NCI-H2227 treated with DMSO at 0.1 percent for 48 hours (cell line): ENCODE measurements around the gene NID1.
"Not testable (repeated sequence)": the region's sequence is repeated elsewhere in the genome, so short reads cannot be mapped to it uniquely, and the experiment has no call there.

ENCODE experiments used
- DNase-seq: peaks from one replicate; lab custom pipeline; 2025; lab: John Stamatoyannopoulos, UW

NID1 gene

DNA sequence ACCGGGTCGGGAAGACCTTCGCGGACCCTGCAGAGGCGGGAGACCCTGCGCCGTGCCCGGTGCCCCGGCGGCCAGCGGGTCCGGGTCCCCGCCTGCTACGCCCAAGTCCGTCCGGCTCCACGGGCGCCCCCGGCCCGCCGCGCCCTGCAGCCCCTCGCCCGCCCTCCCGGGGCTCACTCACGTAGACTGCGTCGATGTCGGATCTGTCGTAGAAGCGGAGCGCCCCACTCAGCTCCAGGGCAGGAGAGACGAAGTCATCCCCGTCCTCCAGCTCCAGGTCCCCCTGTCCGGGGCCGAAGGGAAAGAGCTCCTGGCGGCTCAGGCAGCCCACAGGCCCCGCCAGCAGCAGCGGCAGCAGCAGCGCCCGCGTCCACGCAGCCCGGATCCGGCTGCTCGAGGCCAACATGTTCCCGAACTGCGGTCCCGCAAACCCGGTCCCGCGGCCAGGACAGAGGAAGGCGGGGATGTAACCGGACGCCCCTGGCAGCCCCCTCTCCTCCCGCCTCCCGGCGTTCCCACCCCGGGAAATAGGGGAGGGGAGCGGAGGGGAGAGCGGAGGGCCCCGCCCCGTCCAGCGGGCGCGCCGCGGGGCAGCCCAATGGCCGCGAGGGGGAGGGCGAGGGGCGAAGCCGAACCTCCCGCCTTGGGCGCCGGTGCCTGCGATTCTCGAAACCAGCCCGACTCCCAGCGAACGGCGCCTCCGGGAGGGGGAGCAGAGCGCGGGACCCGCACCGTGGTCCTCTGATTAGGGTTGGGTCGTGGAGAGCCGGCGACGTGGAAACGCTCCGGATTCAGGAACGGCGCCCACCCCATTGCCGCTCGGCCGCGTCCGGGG, at the start of gene NID1:
NID1 (minus strand) TSS at position 417 of the 835 bp plus-strand sequence; CDS start at position 406, 11 bp downstream.
- peak; percentile 36 for DNase-seq

DNA sequence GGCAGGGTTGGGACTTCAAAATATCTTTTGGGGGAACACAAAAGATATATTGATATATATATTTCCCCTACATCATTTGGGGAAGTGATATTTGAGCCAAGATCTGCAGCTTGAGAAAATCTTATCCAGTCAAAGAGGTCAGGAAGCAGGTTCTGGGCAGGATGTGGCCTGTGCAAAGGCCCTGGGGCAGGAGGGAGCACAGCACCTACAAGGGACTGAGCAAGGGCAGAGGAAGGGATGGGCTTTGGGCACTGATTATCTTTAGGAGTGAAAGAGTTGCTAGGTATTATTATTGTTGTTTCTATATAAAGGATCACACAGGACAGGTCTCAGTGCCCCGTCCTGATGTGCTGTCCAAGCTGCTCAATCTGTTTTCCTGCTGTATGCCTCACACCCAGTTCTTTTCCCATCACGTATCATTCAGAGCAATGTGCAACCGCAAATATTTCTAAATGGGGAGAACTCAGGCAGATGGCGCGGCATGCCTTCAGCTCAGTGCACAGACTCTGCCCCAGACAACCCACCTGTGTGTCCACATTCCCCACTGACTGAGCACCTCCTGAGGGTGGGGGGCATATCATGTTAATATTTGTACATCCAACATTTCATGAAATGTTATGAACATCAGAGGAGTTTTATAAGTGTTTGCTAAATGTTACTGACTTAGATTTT, 49.3 kb upstream of the NID1 start:
- no peak for DNase-seq

DNA sequence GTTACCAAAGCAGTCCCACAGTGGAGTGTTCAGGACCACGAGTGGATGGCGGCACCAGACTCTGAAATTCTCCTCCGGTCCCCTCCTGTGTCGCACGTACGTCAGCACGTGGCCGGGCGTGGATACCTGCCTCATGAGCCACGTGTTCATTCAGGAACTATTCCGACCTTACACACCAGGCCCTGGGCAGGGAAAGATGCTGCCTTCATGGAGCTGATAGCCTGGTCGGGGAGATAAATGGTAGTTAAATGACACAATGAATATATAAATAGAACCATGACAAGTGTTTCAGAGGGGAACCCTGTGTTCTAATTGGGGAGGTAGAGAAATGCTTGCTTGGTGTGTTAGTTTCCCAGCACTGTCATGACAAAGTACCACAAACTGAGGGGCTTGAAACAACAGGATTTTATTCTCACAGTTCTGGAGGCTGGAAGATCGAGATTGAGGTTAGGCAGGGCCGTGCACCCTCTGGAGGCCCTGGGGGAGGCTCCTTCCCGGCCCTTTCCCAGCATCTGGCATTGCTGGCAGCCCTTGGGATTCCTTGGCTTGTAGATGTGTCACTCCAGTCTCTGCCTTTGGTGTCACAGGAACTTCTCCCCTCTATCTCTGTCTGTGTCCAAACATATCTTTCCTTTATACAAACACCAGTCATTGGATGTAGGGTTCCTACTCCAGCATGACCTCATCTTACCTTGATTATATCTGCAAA, 48.6 kb upstream of the NID1 start:
- DNase-seq = no peak

- no peak for DNase-seq
Observed at GRCh38 chr1:236112332-236112627, 47.4 kb upstream of the NID1 start.

DNA sequence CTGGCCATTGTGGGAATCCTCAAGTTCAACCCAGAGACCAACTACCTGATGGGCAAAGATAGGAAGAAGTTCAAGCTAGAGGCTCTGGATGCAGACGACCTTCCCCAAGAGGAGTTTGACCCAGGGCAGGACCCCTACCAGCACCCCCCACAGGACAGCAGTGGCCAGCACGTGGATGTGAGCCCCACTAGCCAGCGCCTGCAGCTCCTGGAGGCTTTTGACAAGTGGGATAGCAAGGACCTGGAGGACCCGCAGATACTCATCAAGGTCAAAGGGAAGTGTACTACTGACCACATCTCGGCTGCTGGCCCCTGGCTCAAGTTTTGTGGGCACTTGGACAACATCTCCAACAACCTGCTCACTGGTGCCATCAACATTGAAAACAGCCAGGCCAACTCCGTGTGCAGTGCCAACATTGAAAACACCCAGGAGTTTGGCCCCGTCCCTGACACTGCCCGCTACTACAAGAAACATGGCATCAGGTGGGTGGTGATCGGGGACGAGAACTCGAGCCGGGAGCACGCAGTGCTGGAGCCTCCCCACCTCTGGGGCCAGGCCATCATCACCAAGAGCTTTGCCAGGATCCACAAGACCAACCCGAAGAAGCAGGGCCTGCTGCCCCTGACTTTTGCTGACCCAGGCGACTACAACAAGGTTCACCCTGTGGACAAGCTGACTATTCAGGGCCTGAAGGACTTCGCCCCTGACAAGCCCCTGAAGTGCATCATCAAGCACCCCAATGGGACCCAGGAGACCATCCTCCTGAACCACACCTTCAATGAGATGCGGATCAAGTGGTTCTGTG, 46.8 kb upstream of the NID1 start:
- DNase-seq = no peak

DNA sequence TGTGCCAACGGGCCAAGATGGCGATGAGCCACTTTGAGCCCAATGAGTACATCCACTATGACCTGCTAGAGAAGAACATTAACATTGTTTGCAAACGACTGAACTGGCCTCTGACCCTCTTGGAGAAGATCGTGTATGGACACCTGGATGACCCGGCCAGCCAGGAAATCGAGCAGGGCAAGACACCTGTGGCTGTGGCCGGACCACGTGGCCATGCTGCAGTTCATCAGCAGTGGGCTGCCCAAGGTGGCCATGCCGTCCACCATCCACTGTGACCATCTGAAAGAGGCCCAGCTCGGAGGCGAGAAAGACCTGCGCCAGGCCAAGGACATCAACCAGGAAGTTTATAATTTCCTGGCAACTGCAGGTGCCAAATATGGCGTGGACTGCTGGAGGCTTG, 45.2 kb upstream of the NID1 start:
- DNase-seq = no peak

DNA sequence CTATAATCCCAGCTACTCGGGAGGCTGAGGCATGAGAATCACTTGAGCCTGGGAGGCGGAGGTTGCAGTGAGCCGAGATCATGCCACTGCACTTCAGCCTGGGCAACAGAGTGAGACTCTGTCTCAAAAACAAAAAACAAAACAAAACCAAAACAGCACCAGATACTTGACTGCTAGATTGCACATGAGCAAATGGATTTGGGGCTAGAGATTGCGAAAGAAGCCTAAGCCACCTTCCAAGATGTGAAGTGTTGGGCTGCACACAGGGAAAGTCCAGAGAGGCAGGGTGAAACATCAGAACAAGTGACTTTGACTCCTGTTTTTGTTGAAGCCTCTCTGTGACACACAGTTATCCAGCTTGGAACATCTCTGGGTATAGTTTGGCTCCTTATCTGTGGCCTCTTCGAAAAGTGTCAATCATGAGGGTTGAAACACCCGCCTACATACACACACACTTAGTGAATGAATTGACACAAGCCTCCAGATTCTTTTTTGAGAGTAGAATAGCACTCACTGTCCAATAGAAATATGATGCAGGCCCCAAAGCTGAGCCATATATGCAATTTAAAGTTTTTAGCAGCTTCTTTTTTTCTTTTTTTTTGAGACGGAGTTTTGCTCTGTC, 43.2 kb upstream of the NID1 start:
- no peak for DNase-seq

DNA sequence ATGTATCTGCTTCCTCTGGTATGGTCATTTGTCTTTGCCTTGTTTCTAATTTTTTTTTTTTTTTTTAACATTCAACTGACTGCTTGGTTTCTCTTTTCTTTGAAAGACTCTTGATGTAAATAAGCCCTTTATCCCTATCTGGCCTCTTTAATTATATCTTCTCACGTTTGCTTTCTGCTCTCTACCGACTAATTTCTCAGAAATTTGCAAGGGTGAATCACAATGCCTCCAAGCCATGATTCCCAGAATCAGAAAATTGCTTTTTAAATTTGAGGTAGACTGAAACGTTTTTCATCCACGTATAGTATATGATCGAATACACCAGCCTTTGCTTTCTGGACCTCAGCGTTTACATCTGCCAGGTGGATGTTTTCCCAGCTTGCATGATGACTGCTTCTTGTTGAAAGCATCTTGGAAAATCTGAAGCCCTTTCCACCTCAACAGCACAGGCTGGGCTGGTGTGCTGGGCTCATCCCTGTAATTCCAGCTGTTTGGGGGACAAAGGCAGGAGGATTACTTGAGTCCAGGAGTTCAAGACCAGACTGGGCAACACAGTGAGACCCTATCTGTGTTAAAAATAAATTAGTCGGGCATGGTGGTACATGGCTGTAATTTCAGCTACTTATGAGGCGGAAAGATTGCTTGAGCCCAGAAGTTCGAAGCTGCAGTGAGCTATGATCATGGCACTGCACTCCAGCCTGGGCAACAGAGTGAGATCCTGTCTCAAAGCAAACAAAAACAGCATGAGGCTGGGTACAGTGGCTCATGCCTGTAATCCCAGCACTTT, 42.4 kb upstream of the NID1 start:
- DNase-seq = no peak

GRCh38 chr1:236103646-236104218, 38.8 kb upstream of the NID1 start:
- peak; percentile 76 for DNase-seq

DNA sequence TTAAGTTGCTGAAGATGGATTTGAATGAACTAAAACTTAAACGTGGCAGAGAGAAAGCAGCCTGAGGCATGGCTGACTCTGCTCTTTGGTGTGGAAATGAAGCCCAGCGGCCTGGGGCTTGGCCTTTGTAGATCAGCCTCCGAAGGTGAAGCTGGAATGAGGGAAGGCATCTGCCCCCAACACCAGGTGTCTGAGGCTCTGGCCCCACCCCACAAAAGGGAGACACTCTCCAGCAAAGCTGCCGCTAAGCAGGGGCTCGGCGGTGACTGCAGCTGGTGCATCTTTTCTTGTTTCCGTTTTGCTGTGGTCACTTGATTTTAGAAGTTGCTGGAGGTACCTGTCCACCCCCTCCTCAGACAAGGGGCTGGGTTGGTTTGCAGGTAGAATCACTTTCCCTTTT, 38.2 kb upstream of the NID1 start:
- DNase-seq = no peak

GRCh38 chr1:236102611-236103010, 37.7 kb upstream of the NID1 start:
- DNase-seq = no peak

- DNase-seq = no peak
Observed at GRCh38 chr1:236101233-236102200, 36.6 kb upstream of the NID1 start.

DNA sequence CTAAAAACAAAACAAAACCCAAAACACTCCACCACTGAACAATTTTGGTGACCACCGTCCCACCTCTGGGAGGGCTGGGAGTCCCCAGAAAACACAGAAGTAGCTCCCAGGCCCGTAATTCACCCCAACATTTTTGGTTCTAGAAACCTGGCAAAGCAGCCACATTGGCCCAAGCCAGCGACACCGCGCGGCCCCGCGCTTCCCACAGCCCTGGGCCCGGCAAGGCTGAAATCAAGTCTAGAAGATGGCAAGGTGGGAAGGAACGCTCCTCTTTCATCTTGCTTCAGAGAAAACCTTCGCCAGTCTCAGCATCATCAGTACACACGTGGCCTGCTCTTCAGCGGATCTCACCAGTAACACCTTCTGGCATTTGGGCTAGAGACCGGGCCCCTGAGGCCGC, 35.9 kb upstream of the NID1 start:
- DNase-seq = no peak

DNA sequence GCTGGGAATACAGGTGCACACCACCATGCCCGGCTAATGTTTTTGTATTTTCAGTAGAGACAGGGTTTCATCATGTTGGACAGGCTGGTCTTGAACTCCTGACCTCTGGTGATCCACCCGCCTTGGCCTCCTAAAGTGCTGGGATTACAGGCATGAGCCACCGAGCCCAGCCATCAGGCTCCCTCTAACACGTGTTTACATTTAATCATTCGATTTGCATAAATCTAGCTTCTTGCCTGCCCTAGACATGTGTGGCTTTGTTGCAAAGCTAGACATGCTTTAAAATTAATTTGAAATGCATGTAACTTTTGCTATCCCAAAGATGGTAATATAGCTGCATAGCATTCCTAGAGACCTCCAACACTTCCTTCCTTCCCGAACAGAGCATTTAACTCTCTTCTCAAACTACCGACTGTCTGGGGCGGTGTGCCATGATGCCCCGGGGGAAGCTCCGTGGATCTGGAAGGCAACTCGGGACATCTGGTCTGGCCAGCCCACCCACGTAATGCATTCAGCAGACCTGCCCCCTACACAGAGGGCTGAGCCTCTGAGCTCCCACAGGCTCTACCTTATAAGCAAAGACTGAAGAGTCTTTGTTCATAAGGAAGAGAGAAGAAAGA, 34.6 kb upstream of the NID1 start:
- no peak for DNase-seq

- DNase-seq = no peak
Observed at GRCh38 chr1:236098267-236098666, 33.4 kb upstream of the NID1 start.

- DNase-seq = not testable (repeated sequence)
Observed at GRCh38 chr1:236096660-236097482, 32.0 kb upstream of the NID1 start.

DNA sequence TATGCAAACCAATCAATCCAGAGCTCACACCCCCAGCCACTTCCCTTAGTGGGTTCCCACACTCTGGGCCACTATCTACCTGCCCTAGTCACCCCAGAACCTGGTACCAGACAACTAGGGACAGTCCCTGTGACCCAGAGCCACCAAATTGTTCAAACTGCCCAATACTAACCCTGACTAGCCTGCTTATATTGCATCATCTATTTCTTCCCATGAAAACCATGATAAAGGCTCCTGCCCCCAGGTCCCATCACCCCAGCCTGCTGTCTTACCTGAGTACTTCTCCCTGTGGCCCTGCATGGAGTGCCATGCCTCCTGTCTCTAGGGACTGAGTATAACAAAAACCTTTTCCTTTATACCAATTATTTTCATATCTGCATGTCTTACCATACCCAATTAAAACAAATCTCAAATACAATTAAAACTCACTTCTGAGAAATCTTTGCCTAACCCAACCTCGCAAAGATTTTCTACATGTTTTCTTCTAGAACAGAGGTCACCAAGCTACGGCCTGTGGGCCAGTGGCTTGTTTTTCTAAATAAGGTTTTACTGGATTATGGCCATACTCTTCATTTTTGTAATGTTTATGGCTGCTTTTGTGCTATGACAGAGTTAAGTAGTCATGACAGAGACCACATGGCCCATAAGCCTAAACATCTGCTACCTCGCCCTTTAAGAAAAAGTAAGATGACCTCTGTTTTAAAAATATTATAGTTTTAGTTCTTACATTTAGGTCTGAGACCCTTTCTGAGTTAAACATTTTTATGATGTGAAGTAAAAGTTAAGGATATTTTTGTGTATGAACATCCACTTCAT, 31.0 kb upstream of the NID1 start:
- DNase-seq = no peak
